ENCODE results near the gene SLC35F3. TPM values are rescaled to one million over a fixed set of nuclear protein-coding genes. Genes with fewer than 3 reads are reported as not detected.

Gene SLC35F3
- total RNA-seq, 2 donors from 2014 or later, result 14.4 to 14.8 TPM

GRCh38 chr1:234260578-234260977, 356.1 kb downstream of the SLC35F3 start:
- Histone ChIP-seq H3K9me3 (ENCODE audit: control insufficient read depth, low read length) (peaks cover 28% of the 10 kb centered on the region), H3K27me3 (ENCODE audit: control insufficient read depth, insufficient read depth, low read length, poor library complexity, severe bottlenecking) (no peaks in the 10 kb centered on the region), H3K36me3 (ENCODE audit: control insufficient read depth, insufficient read depth, low read length) (peaks cover 8% of the 10 kb centered on the region), H3K4me3 (ENCODE audit: low read length) (no peak overlapping the region), H3K4me1 (ENCODE audit: control insufficient read depth, insufficient read depth, low read length) (peaks cover 12% of the 10 kb centered on the region), H3K9ac (ENCODE audit: extremely low read depth, low read length, poor library complexity, severe bottlenecking) (no peak overlapping the region), H3K27ac (ENCODE audit: low read depth, low read length) (no peak overlapping the region)
- WGBS, 2 experiments (ENCODE audit: insufficient coverage in 1 of 2, insufficient read length in 1 of 2), result 87 to 100% methylated on average over 3 to 7 of the region's 7 CpGs
- Mint-ChIP-seq H3K9me3 (peaks cover 22% of the 10 kb centered on the region), H3K4me1 (peaks cover 37% of the 10 kb centered on the region), H3K4me3 (no peak overlapping the region), H3K36me3 (ENCODE audit: low read depth) (peaks cover 19% of the 10 kb centered on the region), H3K27me3 (ENCODE audit: insufficient read depth) (no peaks in the 10 kb centered on the region), H3K27ac (no peak overlapping the region)
- DNase-seq, result no peak
- no peak for TF ChIP-seq CTCF (conservative IDR thresholded peaks at IDR 0.05)

GRCh38 chr1:234261545-234261944, 357.1 kb downstream of the SLC35F3 start:
- no peak overlapping the region for H3K9ac ChIP-seq (ENCODE audit: extremely low read depth, low read length, poor library complexity, severe bottlenecking)
- no peak overlapping the region for H3K4me3 ChIP-seq (ENCODE audit: low read length)
- H3K9me3 ChIP-seq (ENCODE audit: control insufficient read depth, low read length), result peaks cover 23% of the 10 kb centered on the region
- H3K36me3 ChIP-seq (ENCODE audit: control insufficient read depth, insufficient read depth, low read length), result peaks cover 8% of the 10 kb centered on the region
- no peak overlapping the region for H3K27ac ChIP-seq (ENCODE audit: low read depth, low read length)
- WGBS, 2 experiments (ENCODE audit: insufficient coverage in 1 of 2, insufficient read length in 1 of 2), result 56 to 59% methylated on average over 4 to 5 of the region's 5 CpGs
- peak; percentile 72 for DNase-seq
- Mint-ChIP-seq H3K4me3 (no peak overlapping the region), H3K9me3 (peaks cover 19% of the 10 kb centered on the region), H3K4me1 (peaks cover 42% of the 10 kb centered on the region), H3K36me3 (ENCODE audit: low read depth) (peaks cover 21% of the 10 kb centered on the region), H3K27me3 (ENCODE audit: insufficient read depth) (no peaks in the 10 kb centered on the region), H3K27ac (no peak overlapping the region)
- no peaks in the 10 kb centered on the region for H3K27me3 ChIP-seq (ENCODE audit: control insufficient read depth, insufficient read depth, low read length, poor library complexity, severe bottlenecking)
- peaks cover 12% of the 10 kb centered on the region for H3K4me1 ChIP-seq (ENCODE audit: control insufficient read depth, insufficient read depth, low read length)
- no peak for TF ChIP-seq CTCF (conservative IDR thresholded peaks at IDR 0.05)

DNA sequence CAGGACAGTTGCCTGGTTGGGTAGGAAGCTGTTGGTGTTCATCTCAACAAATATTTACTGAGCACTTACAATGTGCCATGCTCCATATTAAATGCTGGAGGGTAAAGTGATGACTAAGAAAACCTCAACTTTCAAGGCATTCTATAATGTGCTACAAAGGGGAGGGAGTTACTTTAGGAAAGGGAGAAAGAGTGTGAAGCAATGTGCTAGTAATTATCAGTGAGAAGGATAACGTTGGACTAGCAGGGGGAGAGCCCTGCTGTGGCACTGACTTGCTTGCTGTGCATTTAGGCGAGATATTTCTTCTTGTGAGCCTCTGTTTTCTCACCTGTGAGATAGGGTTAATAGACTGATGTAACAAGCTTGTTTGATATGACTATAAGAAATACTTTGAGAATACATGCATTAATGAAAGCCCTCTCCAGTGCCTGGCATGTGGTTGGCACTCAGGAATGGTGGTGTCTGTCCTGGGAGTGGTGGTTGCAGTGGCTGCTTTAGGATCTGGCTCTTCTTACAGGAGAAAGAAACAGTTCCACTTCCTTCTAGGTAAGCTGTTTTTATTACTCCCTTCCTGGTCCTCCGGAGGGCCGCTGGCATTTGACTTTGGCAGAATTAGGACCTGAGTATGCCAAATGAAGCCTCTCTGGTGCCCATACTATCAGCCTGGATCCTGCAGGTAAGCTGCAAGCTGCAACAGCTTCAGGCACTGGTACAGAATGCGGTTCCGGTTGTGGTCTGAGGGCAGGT, 357.7 kb downstream of the SLC35F3 start:
- H3K4me3 Mint-ChIP-seq, result no peak overlapping the region
- H3K4me1 Mint-ChIP-seq, result peaks cover 42% of the 10 kb centered on the region
- no peak overlapping the region for H3K4me3 ChIP-seq (ENCODE audit: low read length)
- peaks cover 7% of the 10 kb centered on the region for H3K36me3 ChIP-seq (ENCODE audit: control insufficient read depth, insufficient read depth, low read length)
- no peak overlapping the region for H3K9ac ChIP-seq (ENCODE audit: extremely low read depth, low read length, poor library complexity, severe bottlenecking)
- H3K27me3 ChIP-seq (ENCODE audit: control insufficient read depth, insufficient read depth, low read length, poor library complexity, severe bottlenecking), result no peaks in the 10 kb centered on the region
- H3K4me1 ChIP-seq (ENCODE audit: control insufficient read depth, insufficient read depth, low read length), result peaks cover 12% of the 10 kb centered on the region
- peaks cover 17% of the 10 kb centered on the region for H3K36me3 Mint-ChIP-seq (ENCODE audit: low read depth)
- H3K27me3 Mint-ChIP-seq (ENCODE audit: insufficient read depth), result no peaks in the 10 kb centered on the region
- no peak for TF ChIP-seq CTCF (conservative IDR thresholded peaks at IDR 0.05)
- H3K27ac Mint-ChIP-seq, result peak overlapping the region; percentile 42
- peak; percentile 57 for DNase-seq
- 69 to 77% methylated on average over 2 to 6 of the region's 6 CpGs for WGBS, 2 experiments (ENCODE audit: insufficient coverage in 1 of 2, insufficient read length in 1 of 2)
- H3K9me3 Mint-ChIP-seq, result peaks cover 16% of the 10 kb centered on the region
- H3K9me3 ChIP-seq (ENCODE audit: control insufficient read depth, low read length), result peaks cover 17% of the 10 kb centered on the region
- H3K27ac ChIP-seq (ENCODE audit: low read depth, low read length), result no peak overlapping the region
